ENCODE results near the gene PTPN11. TPM values are rescaled to one million over a fixed set of nuclear protein-coding genes. Genes with fewer than 3 reads are reported as not detected.

The PTPN11 gene
- total RNA-seq, 2 experiments from 2014 or later, result 44.6 to 46.4 TPM

DNA sequence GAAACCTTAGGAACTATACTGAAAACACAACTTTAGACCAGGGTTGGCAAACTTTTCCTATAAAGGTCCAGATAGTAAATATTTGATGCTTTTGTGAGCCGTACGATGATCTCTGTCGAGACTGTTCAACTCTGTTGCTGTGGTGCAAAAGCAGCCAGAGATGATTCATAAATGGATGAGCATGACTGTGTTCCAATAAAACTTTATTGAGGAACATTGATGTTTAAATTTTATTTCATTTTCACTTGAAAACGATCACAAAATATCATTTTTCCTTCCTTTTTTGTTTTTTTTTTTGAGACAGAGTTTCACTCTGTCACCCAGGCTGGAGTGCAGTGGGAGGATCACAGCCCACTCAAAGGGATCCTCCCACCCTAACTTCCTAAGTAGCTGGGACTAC is 105.5 kb downstream of the PTPN11 start:
- H3K9me3 Mint-ChIP-seq, result no peaks in the 10 kb centered on the region
- no peak overlapping the region for H3K27ac Mint-ChIP-seq
- H3K27me3 Mint-ChIP-seq, result no peaks in the 10 kb centered on the region
- TF ChIP-seq, protein P1, sequence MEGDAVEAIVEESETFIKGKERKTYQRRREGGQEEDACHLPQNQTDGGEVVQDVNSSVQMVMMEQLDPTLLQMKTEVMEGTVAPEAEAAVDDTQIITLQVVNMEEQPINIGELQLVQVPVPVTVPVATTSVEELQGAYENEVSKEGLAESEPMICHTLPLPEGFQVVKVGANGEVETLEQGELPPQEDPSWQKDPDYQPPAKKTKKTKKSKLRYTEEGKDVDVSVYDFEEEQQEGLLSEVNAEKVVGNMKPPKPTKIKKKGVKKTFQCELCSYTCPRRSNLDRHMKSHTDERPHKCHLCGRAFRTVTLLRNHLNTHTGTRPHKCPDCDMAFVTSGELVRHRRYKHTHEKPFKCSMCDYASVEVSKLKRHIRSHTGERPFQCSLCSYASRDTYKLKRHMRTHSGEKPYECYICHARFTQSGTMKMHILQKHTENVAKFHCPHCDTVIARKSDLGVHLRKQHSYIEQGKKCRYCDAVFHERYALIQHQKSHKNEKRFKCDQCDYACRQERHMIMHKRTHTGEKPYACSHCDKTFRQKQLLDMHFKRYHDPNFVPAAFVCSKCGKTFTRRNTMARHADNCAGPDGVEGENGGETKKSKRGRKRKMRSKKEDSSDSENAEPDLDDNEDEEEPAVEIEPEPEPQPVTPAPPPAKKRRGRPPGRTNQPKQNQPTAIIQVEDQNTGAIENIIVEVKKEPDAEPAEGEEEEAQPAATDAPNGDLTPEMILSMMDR (IDR thresholded peaks at IDR 0.05), result no peak
- H3K4me1 ChIP-seq (ENCODE audit: insufficient read depth, low read length), result no peaks in the 10 kb centered on the region
- no peaks in the 10 kb centered on the region for H3K27me3 ChIP-seq (ENCODE audit: control insufficient read depth in 1 of 2, insufficient read depth in 2 of 2, low read length in 2 of 2)
- POLR2A ChIA-PET, result no interaction called here
- no peak for DNase-seq
- intact Hi-C loops (cut with DNase I, micrococcal nuclease), result no loop called here
- no peak overlapping the region for H3K27ac ChIP-seq (ENCODE audit: low read depth in 1 of 2, low read length in 2 of 2)
- H3K4me3 ChIP-seq (ENCODE audit: low read length), result no peak overlapping the region
- no peak for ATAC-seq (ENCODE audit: poor library complexity)
- no peak overlapping the region for H3K4me3 Mint-ChIP-seq
- no peaks in the 10 kb centered on the region for H3K36me3 Mint-ChIP-seq (ENCODE audit: low read depth)
- H3K36me3 ChIP-seq (ENCODE audit: insufficient read depth, low read length), result no peaks in the 10 kb centered on the region
- H3K4me1 Mint-ChIP-seq (ENCODE audit: low read depth), result no peaks in the 10 kb centered on the region
- no peaks in the 10 kb centered on the region for H3K9me3 ChIP-seq (ENCODE audit: control insufficient read depth in 1 of 2, insufficient read depth in 1 of 2, low read length in 2 of 2)
- CTCF ChIA-PET, result no interaction called here

DNA sequence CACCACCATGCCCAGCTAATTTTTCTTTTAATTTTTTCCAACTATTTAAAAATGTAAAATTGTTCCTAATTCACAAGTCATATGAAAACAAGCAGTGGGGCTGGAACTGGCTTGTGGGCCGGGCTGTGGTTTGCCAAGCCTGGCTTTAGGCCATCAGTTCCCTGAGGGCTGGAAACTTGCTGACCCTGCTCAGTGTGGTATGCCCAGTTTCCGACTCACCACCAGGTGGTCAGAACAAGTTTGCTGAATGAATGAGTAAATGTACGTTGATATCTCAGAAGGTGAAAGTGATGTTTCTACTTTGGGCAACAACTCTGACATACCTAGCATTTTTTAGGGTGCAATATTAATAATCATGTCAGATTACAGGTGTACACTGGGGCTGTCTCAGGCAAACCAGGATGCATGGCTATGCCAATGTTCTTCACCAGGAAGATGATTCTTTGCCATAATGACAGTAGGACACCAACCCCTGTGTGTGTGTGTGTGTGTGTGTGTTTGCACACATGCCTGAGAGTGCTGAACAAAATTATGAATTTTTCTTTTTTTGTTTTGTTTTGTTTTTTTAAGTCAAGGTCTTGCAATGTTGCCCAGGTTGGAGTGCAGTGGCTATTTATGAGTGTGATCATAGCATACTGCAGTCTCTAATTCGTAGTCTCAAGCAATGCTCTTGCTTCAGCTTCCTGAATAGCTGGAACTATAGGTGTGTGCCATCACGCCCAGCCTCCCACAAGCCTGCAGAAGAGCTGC is 106.1 kb downstream of the PTPN11 start:
- Histone ChIP-seq H3K4me3 (ENCODE audit: low read length) (no peak overlapping the region), H3K4me1 (ENCODE audit: insufficient read depth, low read length) (no peaks in the 10 kb centered on the region), H3K27me3 (ENCODE audit: control insufficient read depth in 1 of 2, insufficient read depth in 2 of 2, low read length in 2 of 2) (no peaks in the 10 kb centered on the region), H3K36me3 (ENCODE audit: insufficient read depth, low read length) (no peaks in the 10 kb centered on the region), H3K9me3 (ENCODE audit: control insufficient read depth in 1 of 2, insufficient read depth in 1 of 2, low read length in 2 of 2) (no peaks in the 10 kb centered on the region), H3K27ac (ENCODE audit: low read depth in 1 of 2, low read length in 2 of 2) (no peak overlapping the region)
- no peaks in the 10 kb centered on the region for H3K4me1 Mint-ChIP-seq (ENCODE audit: low read depth)
- no peak for DNase-seq
- ChIA-PET CTCF (no interaction called here), POLR2A (no interaction called here)
- intact Hi-C loops (cut with DNase I, micrococcal nuclease), result no loop called here
- no peaks in the 10 kb centered on the region for H3K36me3 Mint-ChIP-seq (ENCODE audit: low read depth)
- no peak overlapping the region for H3K27ac Mint-ChIP-seq
- no peaks in the 10 kb centered on the region for H3K9me3 Mint-ChIP-seq
- no peak overlapping the region for H3K4me3 Mint-ChIP-seq
- TF ChIP-seq, protein P1 (IDR thresholded peaks at IDR 0.05), result no peak
- no peak for ATAC-seq (ENCODE audit: poor library complexity)
- no peaks in the 10 kb centered on the region for H3K27me3 Mint-ChIP-seq

DNA sequence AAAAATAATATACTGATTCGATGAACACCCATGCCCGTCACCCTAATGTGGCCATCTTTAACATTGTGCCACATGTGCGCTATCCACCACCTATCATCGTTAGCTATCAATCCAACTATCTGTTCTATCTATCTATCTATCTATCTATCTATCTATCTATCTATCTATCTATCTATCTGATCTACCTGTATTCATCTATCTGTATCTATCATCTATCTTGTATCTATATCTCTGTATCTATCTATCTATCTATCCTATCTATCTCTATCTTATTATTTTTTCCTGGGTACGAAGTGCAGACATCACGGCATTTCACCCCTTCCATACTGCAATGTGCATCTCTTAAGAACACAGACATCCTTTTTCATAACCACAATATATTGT is 106.7 kb downstream of the PTPN11 start:
- CTCF ChIA-PET, result no interaction called here
- Mint-ChIP-seq H3K27ac (no peak overlapping the region), H3K9me3 (no peaks in the 10 kb centered on the region), H3K4me3 (no peak overlapping the region), H3K36me3 (ENCODE audit: low read depth) (no peaks in the 10 kb centered on the region), H3K4me1 (ENCODE audit: low read depth) (no peaks in the 10 kb centered on the region), H3K27me3 (no peaks in the 10 kb centered on the region)
- Histone ChIP-seq H3K36me3 (ENCODE audit: insufficient read depth, low read length) (no peaks in the 10 kb centered on the region), H3K4me1 (ENCODE audit: insufficient read depth, low read length) (no peaks in the 10 kb centered on the region), H3K27ac (ENCODE audit: low read depth in 1 of 2, low read length in 2 of 2) (no peak overlapping the region), H3K27me3 (ENCODE audit: control insufficient read depth in 1 of 2, insufficient read depth in 2 of 2, low read length in 2 of 2) (no peaks in the 10 kb centered on the region), H3K9me3 (ENCODE audit: control insufficient read depth in 1 of 2, insufficient read depth in 1 of 2, low read length in 2 of 2) (no peaks in the 10 kb centered on the region), H3K4me3 (ENCODE audit: low read length) (no peak overlapping the region)
- ATAC-seq (ENCODE audit: poor library complexity), result no peak
- TF ChIP-seq, protein P1 (IDR thresholded peaks at IDR 0.05), result no peak
- intact Hi-C loops (cut with DNase I, micrococcal nuclease), result no loop called here
- DNase-seq, result no peak
- POLR2A ChIA-PET, result no interaction called here

Measured in CD4-positive, alpha-beta T cell (primary cell).